Measurements from ENCODE around the gene SDHC. TPM values are rescaled to one million over a fixed set of nuclear protein-coding genes. Genes with fewer than 3 reads are reported as not detected.
"Not testable (repeated sequence)": the region's sequence is repeated elsewhere in the genome, so short reads cannot be mapped to it uniquely, and the experiment has no call there.

The SDHC gene
- total RNA-seq, 2 donors from 2014 or later, result 38.9 to 95.7 TPM

GRCh38 chr1:161378014-161378413, 63.8 kb downstream of the SDHC start:
- DNase-seq (ENCODE audit: low spot score), result no peak
- no peak overlapping the region for H3K4me3 ChIP-seq
- ATAC-seq (ENCODE audit: insufficient number of reproducible peaks, low FRiP score, low read depth), result no peak
- peaks cover 3 to 7% of the 10 kb centered on the region in 2 donors for H3K4me1 ChIP-seq (ENCODE audit: control insufficient read depth in 1 of 2, low read depth in 2 of 2)
- no peaks in the 10 kb centered on the region for H3K36me3 ChIP-seq
- H3K27me3 ChIP-seq (replicated peaks; ENCODE audit: insufficient read depth), result no peaks in the 10 kb centered on the region
- no peaks in the 10 kb centered on the region for H3K9me3 ChIP-seq
- H3K27ac ChIP-seq, result no peak overlapping the region
- TF ChIP-seq CTCF (IDR thresholded peaks at IDR 0.05), result no peak

GRCh38 chr1:161379071-161379470, 64.9 kb downstream of the SDHC start:
- no peak for TF ChIP-seq CTCF (IDR thresholded peaks at IDR 0.05)
- ATAC-seq (ENCODE audit: insufficient number of reproducible peaks, low FRiP score, low read depth), result no peak

GRCh38 chr1:161381707-161382106, 67.5 kb downstream of the SDHC start:
- Histone ChIP-seq H3K4me3 (no peak overlapping the region), H3K4me1 (ENCODE audit: control insufficient read depth in 1 of 2, low read depth in 2 of 2) (peaks cover 3 to 7% of the 10 kb centered on the region in 2 donors), H3K27ac (no peak overlapping the region), H3K27me3 (replicated peaks; ENCODE audit: insufficient read depth) (no peaks in the 10 kb centered on the region), H3K36me3 (no peaks in the 10 kb centered on the region), H3K9me3 (no peaks in the 10 kb centered on the region)
- no peak for ATAC-seq (ENCODE audit: insufficient number of reproducible peaks, low FRiP score, low read depth)
- DNase-seq (ENCODE audit: low spot score), result no peak
- no peak for TF ChIP-seq CTCF (IDR thresholded peaks at IDR 0.05)

More at GRCh38 chr1:161379071-161379470, 64.9 kb downstream of the SDHC start:
- H3K4me1 ChIP-seq (ENCODE audit: control insufficient read depth in 1 of 2, low read depth in 2 of 2), result peaks cover 3 to 7% of the 10 kb centered on the region in 2 donors
- H3K36me3 ChIP-seq, result no peaks in the 10 kb centered on the region
- no peaks in the 10 kb centered on the region for H3K9me3 ChIP-seq
- no peak overlapping the region for H3K27ac ChIP-seq
- no peak overlapping the region for H3K4me3 ChIP-seq
- DNase-seq (ENCODE audit: low spot score), result no peak
- H3K27me3 ChIP-seq (replicated peaks; ENCODE audit: insufficient read depth), result no peaks in the 10 kb centered on the region

GRCh38 chr1:161382214-161383019, 68.2 kb downstream of the SDHC start:
- Histone ChIP-seq H3K4me1 (ENCODE audit: control insufficient read depth in 1 of 2, low read depth in 2 of 2) (peaks cover 3 to 7% of the 10 kb centered on the region in 2 donors), H3K27ac (peak overlapping the region; percentile 64 to 74), H3K4me3 (no peak overlapping the region), H3K9me3 (no peaks in the 10 kb centered on the region), H3K36me3 (no peaks in the 10 kb centered on the region), H3K27me3 (replicated peaks; ENCODE audit: insufficient read depth) (no peaks in the 10 kb centered on the region)
- TF ChIP-seq CTCF (IDR thresholded peaks at IDR 0.05), result peak; percentile 70
- no peak for DNase-seq (ENCODE audit: low spot score)
- peak; percentile 84 for ATAC-seq (ENCODE audit: insufficient number of reproducible peaks, low FRiP score, low read depth)

GRCh38 chr1:161388639-161389038, 74.5 kb downstream of the SDHC start:
- H3K27me3 ChIP-seq (replicated peaks; ENCODE audit: insufficient read depth), result no peaks in the 10 kb centered on the region
- peaks cover 7% of the 10 kb centered on the region in 2 donors for H3K4me1 ChIP-seq (ENCODE audit: control insufficient read depth in 1 of 2, low read depth in 2 of 2)
- no peak for DNase-seq (ENCODE audit: low spot score)
- no peaks in the 10 kb centered on the region for H3K36me3 ChIP-seq
- TF ChIP-seq CTCF (IDR thresholded peaks at IDR 0.05), result no peak
- peak overlapping the region in 1 of 2 donors; percentile 87 for H3K27ac ChIP-seq
- no peak for ATAC-seq (ENCODE audit: insufficient number of reproducible peaks, low FRiP score, low read depth)
- no peaks in the 10 kb centered on the region for H3K9me3 ChIP-seq
- H3K4me3 ChIP-seq, result no peak overlapping the region

GRCh38 chr1:161389158-161389557, 75.0 kb downstream of the SDHC start:
- DNase-seq (ENCODE audit: low spot score); H3K36me3 ChIP-seq; ATAC-seq (ENCODE audit: insufficient number of reproducible peaks, low FRiP score, low read depth); H3K4me1 ChIP-seq (ENCODE audit: control insufficient read depth in 1 of 2, low read depth in 2 of 2); H3K9me3 ChIP-seq; H3K27me3 ChIP-seq (replicated peaks; ENCODE audit: insufficient read depth): not testable (repeated sequence)
- Histone ChIP-seq H3K27ac (peak overlapping the region; percentile 87), H3K4me3 (peak overlapping the region; percentile 71)

Measured in thoracic aorta (tissue), 2 donors.